Astrocyte of the spinal cord (primary cell): ENCODE data around the gene TRMT44.

ENCODE experiments used
- DNase-seq: peaks from one replicate; pipeline ENCODE4 v3.0.0; 2011; ENCODE audit warnings: low read depth, low spot score
- H3K4me3 ChIP-seq: 2 replicates; pipeline ENCODE4 v1.5.1; 2011; ENCODE audit warnings: low read depth, mild to moderate bottlenecking, low read length, moderate library complexity
- in situ Hi-C: cut with HindIII; loops from 2 replicates; pipeline ENCODE4 v1.10.0; 2017; ENCODE audit warnings: low sequenced_read_pairs
- TF ChIP-seq, protein P1 (sequence below): IDR thresholded peaks from 2 replicates; pipeline ENCODE4 v1.5.1; 2012; ENCODE audit warnings: low read depth, mild to moderate bottlenecking, low read length, inconsistent platforms

The TRMT44 gene

GRCh38 chr4:8453957-8454356 lies 13.4 kb downstream of the TRMT44 start:
- in situ Hi-C loops = no loop called here
- TF ChIP-seq, protein P1, sequence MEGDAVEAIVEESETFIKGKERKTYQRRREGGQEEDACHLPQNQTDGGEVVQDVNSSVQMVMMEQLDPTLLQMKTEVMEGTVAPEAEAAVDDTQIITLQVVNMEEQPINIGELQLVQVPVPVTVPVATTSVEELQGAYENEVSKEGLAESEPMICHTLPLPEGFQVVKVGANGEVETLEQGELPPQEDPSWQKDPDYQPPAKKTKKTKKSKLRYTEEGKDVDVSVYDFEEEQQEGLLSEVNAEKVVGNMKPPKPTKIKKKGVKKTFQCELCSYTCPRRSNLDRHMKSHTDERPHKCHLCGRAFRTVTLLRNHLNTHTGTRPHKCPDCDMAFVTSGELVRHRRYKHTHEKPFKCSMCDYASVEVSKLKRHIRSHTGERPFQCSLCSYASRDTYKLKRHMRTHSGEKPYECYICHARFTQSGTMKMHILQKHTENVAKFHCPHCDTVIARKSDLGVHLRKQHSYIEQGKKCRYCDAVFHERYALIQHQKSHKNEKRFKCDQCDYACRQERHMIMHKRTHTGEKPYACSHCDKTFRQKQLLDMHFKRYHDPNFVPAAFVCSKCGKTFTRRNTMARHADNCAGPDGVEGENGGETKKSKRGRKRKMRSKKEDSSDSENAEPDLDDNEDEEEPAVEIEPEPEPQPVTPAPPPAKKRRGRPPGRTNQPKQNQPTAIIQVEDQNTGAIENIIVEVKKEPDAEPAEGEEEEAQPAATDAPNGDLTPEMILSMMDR = no peak

GRCh38 chr4:8457646-8458252 lies 17.2 kb downstream of the TRMT44 start:
- H3K4me3 ChIP-seq = no peak overlapping the region
- TF ChIP-seq, protein P1 = no peak
- DNase-seq = no peak
- in situ Hi-C loops = no loop called here

More at GRCh38 chr4:8453957-8454356, 13.4 kb downstream of the TRMT44 start:
- no peak for DNase-seq
- H3K4me3 ChIP-seq = no peak overlapping the region

GRCh38 chr4:8459867-8460445 lies 19.4 kb downstream of the TRMT44 start:
- TF ChIP-seq, protein P1 = no peak
- in situ Hi-C loops = no loop called here
- H3K4me3 ChIP-seq = no peak overlapping the region
- no peak for DNase-seq

DNA sequence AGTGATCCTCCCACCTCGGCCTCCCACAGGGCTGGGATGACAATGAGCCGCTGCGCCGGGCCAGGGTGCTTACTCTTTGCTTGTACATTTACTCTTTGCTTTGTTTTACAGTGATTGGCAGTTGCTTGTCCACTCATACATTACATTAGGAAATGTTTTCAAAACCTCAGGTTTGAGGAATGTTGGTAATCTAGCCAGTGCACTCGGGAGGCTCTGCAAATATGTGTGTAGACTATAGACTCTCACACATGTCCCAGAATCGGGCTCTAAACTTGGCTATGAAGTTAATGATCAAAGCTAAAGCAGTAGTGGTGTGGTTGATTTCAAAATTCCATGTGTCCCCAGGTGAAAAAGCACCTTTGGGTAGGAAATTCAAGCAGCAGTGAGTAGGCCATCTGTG lies 20.5 kb downstream of the TRMT44 start:
- in situ Hi-C loops = no loop called here
- DNase-seq = no peak
- H3K4me3 ChIP-seq = no peak overlapping the region
- TF ChIP-seq, protein P1 = no peak

GRCh38 chr4:8461616-8462015 lies 21.0 kb downstream of the TRMT44 start:
- in situ Hi-C loops = no loop called here
- no peak overlapping the region for H3K4me3 ChIP-seq
- TF ChIP-seq, protein P1 = no peak
- no peak for DNase-seq

GRCh38 chr4:8463811-8464210 lies 23.2 kb downstream of the TRMT44 start:
- no peak for DNase-seq
- in situ Hi-C loops = no loop called here
- TF ChIP-seq, protein P1 = no peak
- H3K4me3 ChIP-seq = no peak overlapping the region

GRCh38 chr4:8464381-8464780 lies 23.8 kb downstream of the TRMT44 start:
- TF ChIP-seq, protein P1 = no peak
- in situ Hi-C loops = no loop called here

More at GRCh38 chr4:8464381-8464780, 23.8 kb downstream of the TRMT44 start:
- no peak overlapping the region for H3K4me3 ChIP-seq
- DNase-seq = no peak
